ENCODE measurements around the gene SLC35F2.

Gene SLC35F2

DNA sequence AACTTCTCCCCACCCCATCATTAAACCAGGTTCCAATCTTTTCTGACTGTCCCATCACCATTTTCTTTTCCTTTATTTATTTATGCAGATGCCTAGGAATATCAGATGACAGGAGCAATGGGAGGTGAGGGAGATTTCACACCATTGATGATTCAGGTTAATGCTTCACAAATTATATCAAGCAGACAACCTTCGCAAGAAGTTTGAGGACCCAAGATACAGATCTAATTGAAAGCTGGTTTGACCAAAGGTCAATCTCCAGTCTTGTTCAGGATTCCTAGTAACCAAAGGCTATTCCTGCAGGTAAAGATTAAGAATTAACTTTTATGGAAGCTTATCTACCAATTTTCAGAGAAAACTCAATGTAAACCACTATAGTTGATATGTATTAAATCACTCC, 54.4 kb downstream of the SLC35F2 start:
- Histone ChIP-seq H3K36me3 (peaks cover 19% of the 10 kb centered on the region), H3K27ac (no peak overlapping the region)
- no peak for DNase-seq

DNA sequence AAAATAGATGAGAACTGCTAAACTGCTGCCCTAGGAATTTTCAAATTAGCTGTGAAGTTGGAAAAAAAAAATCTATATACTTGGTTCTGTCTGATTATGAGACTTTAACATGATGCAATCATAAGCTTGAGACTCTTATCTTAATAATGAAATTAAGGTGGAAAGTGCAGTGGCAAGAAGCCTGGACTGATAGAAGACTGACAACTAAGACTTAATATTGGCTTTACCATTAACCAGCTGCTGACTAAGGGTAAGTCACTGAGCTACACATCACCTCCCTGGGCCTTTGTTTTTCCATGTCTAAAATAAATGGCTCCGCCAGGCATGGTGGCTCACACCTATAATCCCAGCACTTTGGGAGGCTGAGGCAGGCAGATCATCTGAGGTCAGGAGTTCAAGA, 56.9 kb downstream of the SLC35F2 start:
- H3K36me3 ChIP-seq: peaks cover 18% of the 10 kb centered on the region
- no peaks in the 10 kb centered on the region for H3K9me3 ChIP-seq (ENCODE audit: severe bottlenecking)
- TF ChIP-seq, protein P1, sequence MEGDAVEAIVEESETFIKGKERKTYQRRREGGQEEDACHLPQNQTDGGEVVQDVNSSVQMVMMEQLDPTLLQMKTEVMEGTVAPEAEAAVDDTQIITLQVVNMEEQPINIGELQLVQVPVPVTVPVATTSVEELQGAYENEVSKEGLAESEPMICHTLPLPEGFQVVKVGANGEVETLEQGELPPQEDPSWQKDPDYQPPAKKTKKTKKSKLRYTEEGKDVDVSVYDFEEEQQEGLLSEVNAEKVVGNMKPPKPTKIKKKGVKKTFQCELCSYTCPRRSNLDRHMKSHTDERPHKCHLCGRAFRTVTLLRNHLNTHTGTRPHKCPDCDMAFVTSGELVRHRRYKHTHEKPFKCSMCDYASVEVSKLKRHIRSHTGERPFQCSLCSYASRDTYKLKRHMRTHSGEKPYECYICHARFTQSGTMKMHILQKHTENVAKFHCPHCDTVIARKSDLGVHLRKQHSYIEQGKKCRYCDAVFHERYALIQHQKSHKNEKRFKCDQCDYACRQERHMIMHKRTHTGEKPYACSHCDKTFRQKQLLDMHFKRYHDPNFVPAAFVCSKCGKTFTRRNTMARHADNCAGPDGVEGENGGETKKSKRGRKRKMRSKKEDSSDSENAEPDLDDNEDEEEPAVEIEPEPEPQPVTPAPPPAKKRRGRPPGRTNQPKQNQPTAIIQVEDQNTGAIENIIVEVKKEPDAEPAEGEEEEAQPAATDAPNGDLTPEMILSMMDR (IDR thresholded peaks at IDR 0.05; ENCODE audit: low read depth, low read length): no peak
- H3K4me3 ChIP-seq (ENCODE audit: low read depth, low read length): no peak overlapping the region
- H3K27me3 ChIP-seq (ENCODE audit: insufficient read depth, low read depth, severe bottlenecking): no peaks in the 10 kb centered on the region
- no peak overlapping the region for H3K27ac ChIP-seq
- no peak for DNase-seq

More for the DNA sequence above, 54.4 kb downstream of the SLC35F2 start:
- TF ChIP-seq, protein P1 (IDR thresholded peaks at IDR 0.05; ENCODE audit: low read depth, low read length): no peak
- H3K9me3 ChIP-seq (ENCODE audit: severe bottlenecking): no peaks in the 10 kb centered on the region
- H3K27me3 ChIP-seq (ENCODE audit: insufficient read depth, low read depth, severe bottlenecking): no peaks in the 10 kb centered on the region
- H3K4me3 ChIP-seq (ENCODE audit: low read depth, low read length): no peak overlapping the region

DNA sequence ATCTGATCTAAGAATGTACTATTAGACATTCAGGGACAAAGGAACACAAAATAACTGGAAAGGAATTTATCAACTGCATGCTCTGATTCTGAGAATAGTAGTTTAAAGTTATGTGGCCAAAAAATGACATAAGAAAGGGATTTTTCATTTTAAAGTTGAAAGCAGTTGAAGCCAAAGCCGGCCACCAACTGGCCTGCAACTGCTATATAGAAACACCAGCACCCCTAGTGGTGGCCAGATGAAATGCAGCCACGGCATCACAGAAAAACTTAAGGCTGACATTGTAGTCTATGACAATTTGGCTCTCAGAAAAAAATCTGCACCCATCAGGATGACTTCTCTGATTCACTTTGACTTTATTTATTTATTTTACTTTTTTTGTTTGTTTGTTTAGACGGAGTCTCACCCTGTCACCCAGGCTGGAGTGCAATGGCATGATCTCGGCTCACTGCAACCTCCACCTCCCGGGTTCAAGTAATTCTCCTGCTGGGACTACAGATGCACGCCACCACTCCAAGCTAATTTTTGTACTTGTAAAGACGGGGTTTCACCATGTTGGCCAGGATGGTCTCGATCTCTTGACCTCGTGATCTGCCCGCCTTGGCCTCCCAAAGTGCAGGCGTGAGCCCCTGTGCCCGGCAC, 59.2 kb downstream of the SLC35F2 start:
- H3K4me3 ChIP-seq (ENCODE audit: low read depth, low read length): no peak overlapping the region
- H3K27ac ChIP-seq: no peak overlapping the region
- no peaks in the 10 kb centered on the region for H3K9me3 ChIP-seq (ENCODE audit: severe bottlenecking)
- peak; percentile 67 for DNase-seq
- TF ChIP-seq, protein P1 (IDR thresholded peaks at IDR 0.05; ENCODE audit: low read depth, low read length): peak; percentile 77
- H3K27me3 ChIP-seq (ENCODE audit: insufficient read depth, low read depth, severe bottlenecking): no peaks in the 10 kb centered on the region
- peaks cover 7% of the 10 kb centered on the region for H3K36me3 ChIP-seq

DNA sequence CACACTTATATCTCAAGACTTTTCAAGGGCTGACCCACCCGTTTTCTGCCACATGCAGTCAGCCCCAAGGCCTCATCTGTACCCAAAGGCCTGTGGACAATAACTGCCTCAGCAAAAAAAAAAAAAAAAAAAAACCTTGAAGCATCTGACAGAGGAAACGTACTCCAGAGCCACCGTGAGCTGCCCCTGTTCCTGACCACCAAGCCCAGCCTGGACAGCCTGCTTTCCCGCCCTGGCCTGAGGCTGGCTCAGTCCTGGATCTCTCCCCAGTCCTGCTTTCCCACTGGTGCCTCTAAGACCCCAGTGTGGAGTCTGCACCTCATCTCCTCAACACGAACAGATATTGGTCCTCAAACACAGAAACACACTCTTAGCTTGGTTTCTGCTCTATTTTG, 66.5 kb downstream of the SLC35F2 start:
- Histone ChIP-seq H3K36me3 (peaks cover 2% of the 10 kb centered on the region), H3K4me3 (ENCODE audit: low read depth, low read length) (no peak overlapping the region), H3K9me3 (ENCODE audit: severe bottlenecking) (no peaks in the 10 kb centered on the region), H3K27me3 (ENCODE audit: insufficient read depth, low read depth, severe bottlenecking) (no peaks in the 10 kb centered on the region), H3K27ac (no peak overlapping the region)
- TF ChIP-seq, protein P1 (IDR thresholded peaks at IDR 0.05; ENCODE audit: low read depth, low read length): no peak
- DNase-seq: no peak

DNA sequence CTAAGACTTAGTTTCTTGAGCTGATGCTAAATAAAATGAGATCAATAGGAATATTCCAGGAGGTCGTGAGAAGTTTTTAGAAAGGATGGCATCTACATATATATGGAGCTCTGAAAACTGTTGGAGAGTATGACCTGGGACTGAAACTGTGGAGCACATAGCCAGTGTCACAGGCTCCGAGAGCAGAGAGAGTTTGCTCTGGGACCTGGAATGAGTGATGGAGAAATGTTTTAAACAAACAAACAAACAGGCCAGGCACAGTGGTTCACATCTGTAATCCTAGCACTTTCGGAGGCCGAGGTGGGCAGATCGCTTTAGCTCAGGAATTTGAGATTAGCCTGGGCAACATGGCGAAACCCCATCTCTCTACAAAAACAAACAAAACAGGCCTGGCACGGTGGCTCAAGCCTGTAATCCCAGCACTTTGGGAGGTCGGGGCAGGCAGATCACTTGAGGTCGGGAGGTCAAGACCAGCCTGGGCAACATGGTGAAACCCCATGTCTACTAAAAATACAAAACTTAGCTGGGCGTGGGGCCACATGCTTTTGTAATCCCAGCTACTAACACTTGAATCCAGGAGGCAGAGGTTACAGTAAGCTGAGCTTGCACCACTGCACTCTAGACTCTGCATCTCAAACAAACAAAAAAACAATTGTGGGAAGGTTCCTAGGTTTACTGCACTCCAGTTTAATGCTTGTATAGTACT, 67.1 kb downstream of the SLC35F2 start:
- no peaks in the 10 kb centered on the region for H3K9me3 ChIP-seq (ENCODE audit: severe bottlenecking)
- H3K4me3 ChIP-seq (ENCODE audit: low read depth, low read length): no peak overlapping the region
- H3K27me3 ChIP-seq (ENCODE audit: insufficient read depth, low read depth, severe bottlenecking): no peaks in the 10 kb centered on the region
- H3K27ac ChIP-seq: no peak overlapping the region
- TF ChIP-seq, protein P1 (IDR thresholded peaks at IDR 0.05; ENCODE audit: low read depth, low read length): no peak
- H3K36me3 ChIP-seq: peaks cover 2% of the 10 kb centered on the region
- DNase-seq: no peak
